OCI-LY3 (cell line): ENCODE measurements around the gene REXO1.

ENCODE experiments used
- EZH2phosphoT487 ChIP-seq: fragments of 200-600 bp; shearing (Covaris generic); IDR thresholded peaks from 2 replicates; pipeline ENCODE4 v1.6.1; 2018; ENCODE audit warnings: antibody characterized with exemption, mixed run types, low read depth
- TF ChIP-seq, protein P1 (sequence below): fragments of 200-600, 300-600 bp; sonication (generic); IDR thresholded peaks from 2 replicates; pipeline ENCODE4 v1.5.1; 2014; ENCODE audit warnings: antibody characterized with exemption, low read length, low read depth

DNA sequence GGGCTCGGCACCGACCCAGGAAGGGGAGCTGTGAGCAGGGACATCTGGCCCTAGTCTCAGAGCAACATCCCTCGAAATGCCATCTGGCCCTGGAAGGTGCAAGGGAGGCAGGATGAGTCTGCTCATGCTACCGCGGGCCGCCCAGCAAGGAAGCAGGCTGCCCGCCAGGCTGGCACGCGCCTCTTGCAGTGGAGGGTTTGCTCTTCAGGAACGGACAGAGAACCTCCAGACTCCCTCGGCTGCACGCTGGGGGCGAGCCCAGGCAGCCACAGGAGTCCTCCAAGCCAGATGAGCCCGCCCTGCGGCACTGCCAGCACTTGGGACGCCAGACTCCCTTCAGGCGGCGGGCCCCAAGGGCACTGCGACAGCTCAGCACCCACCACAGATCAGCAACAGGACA, 26.1 kb downstream of the REXO1 start:
- TF ChIP-seq, protein P1, sequence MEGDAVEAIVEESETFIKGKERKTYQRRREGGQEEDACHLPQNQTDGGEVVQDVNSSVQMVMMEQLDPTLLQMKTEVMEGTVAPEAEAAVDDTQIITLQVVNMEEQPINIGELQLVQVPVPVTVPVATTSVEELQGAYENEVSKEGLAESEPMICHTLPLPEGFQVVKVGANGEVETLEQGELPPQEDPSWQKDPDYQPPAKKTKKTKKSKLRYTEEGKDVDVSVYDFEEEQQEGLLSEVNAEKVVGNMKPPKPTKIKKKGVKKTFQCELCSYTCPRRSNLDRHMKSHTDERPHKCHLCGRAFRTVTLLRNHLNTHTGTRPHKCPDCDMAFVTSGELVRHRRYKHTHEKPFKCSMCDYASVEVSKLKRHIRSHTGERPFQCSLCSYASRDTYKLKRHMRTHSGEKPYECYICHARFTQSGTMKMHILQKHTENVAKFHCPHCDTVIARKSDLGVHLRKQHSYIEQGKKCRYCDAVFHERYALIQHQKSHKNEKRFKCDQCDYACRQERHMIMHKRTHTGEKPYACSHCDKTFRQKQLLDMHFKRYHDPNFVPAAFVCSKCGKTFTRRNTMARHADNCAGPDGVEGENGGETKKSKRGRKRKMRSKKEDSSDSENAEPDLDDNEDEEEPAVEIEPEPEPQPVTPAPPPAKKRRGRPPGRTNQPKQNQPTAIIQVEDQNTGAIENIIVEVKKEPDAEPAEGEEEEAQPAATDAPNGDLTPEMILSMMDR = no peak
- no peak for TF ChIP-seq EZH2phosphoT487
